ENCODE data around the gene TBC1D25.
A peak's percentile ranks its signal among the peaks of the same experiment; 100 is the strongest.

TBC1D25 gene

DNA sequence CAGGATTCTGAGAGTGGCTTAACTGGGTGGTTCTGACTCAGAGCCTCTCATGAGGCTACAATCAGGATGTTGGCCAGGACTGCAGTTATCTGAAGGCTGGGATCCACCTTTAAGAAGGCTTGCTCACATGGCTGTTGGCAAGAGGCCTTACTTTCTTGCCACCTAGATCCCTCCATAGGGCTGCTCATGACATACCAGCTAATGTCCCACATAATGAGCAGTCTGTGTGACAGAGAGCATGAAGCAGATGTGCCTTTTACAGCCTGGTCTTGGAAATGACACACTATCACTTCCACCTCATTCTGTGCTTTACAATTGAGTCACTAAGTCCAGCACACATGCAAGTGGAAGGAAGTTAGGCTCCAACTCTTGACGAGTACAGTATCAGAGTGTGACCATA lies 30.4 kb downstream of the TBC1D25 start:
- FAIRE-seq = no peak

DNA sequence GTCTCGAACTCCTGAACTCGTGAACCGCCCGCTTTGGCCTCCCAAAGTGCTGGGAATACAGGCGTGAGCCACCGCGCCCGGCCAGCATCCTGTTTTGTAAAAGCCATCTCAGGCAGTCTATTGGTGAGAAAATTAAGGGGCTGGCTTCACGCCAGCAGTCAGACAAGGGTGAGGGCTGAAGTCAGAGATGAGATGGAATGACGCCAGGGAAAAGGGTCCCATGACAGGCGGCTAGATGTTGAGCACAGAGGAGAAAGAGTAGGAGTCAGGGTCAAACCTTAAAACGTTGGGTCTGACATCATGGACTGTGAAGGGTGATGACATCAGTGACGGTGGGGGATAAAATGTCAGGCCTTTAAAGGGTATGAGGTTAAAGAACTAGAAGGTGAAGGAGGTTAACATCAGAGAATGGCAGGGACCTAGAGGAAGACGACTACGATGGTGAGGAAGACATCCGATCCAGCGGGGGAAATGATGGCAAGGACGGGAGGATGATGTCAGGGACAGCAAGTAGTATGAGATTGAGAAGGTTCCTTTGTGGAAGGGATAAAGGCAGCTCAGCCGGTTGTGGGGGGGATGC lies 34.3 kb downstream of the TBC1D25 start:
- FAIRE-seq = no peak

DNA sequence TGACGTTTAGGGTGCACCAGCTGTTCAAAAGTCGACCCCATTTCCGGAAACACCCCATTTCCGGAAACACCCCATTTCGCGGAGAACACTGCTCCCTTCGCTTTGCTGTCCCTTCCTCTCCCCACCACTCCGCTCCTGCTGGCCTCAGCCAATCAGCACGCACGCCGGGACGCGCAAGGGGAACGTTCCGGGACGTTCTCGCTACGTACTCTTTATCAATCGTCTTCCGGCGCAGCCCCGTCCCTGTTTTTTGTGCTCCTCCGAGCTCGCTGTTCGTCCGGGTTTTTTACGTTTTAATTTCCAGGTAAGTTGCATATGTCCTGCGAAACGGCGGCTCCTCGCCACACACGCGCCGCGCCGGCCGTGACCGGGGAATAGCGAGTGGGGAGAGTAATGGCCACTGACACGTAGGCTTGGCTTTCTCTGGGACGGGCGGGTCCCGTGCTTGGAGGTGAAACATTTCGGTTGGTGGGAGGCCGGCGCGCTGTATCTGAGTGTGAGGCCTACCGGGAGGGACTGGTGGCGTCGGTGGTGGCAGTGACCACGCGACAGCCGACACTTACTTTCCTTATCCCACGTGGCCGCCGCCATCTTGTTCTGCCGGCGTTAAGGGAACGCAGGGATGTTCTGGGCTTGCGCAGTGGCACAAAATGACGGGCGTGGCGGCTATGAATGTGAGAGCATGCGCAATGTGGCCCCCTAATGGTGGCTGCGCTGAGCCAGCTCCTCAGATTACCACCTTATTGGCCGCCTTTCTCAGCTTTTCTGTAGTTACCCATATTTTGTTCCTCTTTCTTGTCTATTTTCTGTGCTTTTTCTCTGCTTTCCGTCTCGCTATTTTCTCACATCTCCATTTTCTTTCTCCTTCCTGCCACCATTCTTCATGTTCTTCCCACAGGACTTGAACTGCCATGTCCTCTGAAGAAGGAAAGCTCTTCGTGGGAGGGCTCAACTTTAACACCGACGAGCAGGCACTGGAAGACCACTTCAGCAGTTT lies 35.1 kb downstream of the TBC1D25 start, which contains the start of gene RBM3:
Gene RBM3 (plus strand): TSS at position 215 of the 997 bp plus-strand sequence. CDS start 697 bp downstream, at position 912.
- peak; percentile 68 for FAIRE-seq

DNA sequence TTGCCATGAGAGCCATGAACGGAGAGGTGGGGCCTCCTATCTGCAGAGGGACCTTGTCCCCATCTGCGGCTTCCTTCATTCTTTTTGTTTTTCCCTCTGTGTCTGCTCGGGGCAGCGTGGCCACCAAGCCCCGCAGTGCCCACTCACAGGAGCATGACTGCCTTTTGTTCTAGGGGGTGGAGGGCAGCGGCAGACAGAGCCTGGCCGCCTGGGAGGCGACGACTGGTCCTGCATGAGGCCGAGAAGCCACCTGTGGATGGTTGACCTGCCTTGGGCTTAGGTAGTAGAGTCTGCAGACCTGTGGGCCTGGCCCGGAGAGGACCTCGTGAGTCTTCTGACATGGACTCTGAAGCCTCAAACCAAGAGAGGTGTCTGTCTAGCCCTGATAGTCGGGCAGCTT lies 36.1 kb downstream of the TBC1D25 start:
- FAIRE-seq = no peak

DNA sequence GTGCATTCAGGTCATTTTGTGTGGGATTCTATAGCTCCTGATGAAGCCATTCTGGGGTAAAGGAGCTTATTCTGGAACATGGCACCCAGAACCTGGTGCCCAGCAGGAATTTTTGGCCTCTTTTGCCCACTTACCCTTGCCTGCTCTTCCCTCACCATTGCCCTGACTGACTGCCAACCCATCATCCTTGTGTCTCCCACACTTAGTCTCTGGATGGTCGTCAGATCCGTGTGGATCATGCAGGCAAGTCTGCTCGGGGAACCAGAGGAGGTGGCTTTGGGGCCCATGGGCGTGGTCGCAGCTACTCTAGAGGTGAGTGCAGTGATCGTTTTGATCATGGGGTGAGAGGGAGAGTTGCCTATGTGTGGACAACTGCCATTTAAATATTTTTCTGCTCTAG lies 36.6 kb downstream of the TBC1D25 start:
- no peak for FAIRE-seq

DNA sequence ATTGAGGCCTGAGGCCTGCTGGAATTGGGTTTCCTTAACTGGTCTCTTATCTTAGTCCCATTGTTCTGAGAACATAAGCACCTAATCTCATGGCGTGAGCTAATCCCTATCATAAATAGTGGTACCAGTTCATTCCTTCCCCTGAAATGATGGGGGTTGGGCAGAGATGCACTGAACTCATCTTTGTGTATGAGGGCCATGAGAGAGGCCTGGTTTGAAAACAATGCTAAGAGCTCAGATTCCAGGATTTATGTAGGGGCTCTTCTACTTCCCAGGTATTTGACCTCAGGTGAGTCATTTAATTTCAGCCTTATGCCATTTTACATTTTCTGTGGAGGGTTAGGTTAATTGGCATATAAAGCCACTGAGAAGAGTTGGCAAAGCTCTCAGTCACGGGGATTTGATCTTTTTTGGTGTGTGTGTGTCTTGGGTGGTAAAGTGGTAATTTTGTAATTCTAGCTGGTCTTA lies 39.2 kb downstream of the TBC1D25 start:
- FAIRE-seq = no peak

DNA sequence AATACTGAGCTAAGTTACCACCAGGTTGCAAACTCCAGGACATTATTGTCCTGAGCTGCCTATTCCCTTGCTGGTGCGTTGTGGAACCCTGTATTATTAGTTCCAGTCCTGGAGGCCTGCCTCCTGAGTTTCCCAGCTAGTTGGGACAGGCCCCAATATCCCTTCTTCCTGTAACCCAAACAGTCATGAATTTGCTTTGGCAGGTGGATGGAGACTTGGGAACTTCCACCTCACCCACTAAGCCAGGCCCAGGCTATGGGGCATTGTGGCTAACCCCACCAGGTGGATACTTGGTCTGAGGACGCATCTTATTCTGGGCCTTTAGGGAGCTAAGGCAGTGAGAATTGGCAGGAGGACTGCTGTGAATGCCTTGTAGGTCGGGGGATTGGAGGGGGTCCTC lies 39.7 kb downstream of the TBC1D25 start:
- FAIRE-seq = no peak

DNA sequence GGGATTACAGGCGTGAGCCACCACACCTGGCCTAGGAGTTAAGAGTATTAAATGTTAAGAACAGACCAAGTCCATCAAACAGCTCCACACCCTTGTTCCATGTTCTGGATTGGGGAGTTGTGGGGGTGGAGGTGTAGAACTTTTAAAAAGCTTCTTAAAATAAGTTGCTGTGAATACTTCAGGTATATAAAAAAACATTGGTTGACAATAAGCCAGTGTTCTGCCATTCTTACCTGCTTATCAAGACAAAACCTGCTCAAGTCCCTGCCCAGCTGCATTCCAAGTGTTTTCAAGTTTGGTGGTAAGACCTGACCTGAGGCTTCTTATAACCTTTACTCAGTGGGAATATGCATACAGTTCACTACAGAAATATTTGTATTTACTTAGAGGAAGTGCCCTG lies 41.1 kb downstream of the TBC1D25 start:
- no peak for FAIRE-seq

DNA sequence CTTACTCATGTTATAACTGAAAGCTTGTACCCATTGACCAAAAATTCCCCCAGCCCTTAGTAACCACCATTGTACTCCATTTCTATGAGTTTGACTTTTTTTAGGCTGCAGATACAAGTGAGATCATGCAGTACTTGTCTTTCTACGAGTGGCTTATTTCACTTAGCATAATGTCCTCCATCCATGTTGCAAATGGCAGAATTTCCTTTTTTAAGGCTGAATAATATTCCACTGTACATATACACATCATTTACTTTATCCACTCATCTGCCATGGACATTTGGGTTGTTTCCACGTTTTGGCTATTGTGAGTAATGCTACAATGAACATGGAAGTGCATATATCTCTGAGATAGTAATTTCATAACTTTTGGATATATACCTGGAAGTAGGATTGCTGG lies 45.2 kb downstream of the TBC1D25 start:
- no peak for FAIRE-seq

DNA sequence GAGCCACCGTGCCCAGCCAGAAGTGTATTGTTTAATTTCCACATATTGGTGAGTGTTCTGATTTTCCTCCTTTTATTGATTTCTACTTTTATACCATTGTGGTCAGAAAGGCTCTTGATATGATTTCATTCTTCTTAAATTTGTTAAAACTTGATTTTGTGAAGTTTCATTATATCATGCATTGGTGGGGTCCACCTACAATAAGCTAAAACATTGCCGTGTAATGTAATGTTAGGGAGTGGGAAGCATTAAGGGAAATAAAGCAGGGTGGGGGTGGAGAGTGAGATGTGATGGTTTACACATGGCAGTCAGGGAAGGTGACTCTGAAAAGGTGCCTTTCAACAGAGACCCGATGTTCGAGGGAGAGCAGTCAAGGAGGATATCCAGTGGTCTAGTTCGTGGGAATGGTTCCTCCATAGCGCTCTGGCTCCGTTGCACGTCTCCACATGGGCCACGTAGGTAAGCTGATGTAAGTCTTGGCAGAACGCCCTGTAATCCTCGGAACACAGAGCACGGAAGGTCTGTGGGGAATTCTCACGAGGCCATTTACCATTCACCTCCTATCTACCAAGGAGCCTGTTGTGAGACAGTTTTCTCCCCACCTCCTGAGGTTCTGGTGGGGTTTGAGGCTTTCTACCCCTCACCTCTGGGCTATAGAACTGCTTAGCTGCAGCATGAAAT lies 50.1 kb downstream of the TBC1D25 start:
- no peak for FAIRE-seq

DNA sequence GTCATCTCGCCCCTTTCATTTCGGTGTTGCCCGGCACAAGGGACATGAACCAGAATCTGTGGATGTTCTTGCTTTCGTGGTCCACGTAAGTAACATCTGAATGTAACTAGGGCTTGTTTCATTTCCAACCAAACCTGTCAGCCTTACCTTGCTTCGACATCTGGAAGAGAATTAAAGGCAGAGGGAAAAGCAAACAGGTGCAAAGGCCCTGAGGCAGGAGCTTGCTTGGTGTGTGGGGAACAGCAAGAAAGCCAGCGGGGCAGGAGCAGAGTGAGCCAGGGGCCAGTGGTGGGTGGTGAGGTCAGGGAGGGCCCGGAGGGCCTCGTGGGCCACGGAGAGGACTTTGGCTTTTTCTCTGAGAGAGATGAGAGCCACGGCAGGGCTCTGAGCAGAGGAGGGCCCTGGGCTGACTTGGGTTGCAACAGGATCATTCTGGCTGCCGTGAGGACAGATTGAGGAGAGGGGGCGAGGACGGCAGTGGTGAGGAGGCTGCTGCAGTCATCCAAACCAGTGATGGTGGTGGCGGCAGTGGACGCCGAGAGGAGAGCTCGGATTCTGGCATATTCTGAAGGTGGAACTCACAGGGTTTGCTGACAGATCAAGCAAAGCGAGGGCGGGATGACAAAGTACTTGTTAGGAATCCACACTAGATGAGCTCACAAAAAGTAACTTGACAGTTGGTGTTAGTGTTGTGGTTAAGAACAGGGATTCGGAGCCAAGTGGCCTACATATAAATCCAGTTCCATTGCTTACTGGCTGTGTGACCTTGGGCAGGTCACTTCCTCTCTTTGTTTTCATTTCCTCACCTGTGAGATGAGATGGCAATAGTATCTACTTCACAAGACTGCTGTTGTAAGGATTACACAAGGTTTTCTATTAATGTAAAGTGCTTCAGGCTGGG lies 50.9 kb downstream of the TBC1D25 start:
- FAIRE-seq = no peak

DNA sequence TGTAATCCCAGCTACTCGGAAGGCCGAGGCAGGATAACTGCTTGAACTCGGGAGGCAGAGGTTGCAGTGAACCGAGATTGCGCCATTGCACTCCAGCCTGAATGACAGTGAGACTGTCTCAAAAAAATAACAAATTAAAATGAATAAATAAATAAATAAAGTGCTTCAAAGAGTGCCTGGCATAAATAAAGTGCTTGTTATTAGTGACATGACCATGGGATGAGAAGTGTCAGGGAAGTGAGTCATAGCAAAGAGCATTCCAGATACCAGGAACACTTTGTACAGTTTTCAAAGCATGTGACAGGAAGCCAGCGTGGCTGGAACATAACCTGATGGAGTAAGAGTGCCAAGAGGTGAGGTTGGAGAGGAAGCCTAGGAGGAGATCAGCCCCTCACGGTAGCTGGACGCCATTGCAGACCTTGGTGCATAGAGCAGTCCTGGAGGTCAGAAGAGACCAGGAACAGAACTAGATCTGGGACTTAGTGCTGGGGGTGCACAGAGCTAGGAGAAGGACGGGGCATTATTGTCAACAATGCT lies 51.8 kb downstream of the TBC1D25 start:
- no peak for FAIRE-seq

DNA sequence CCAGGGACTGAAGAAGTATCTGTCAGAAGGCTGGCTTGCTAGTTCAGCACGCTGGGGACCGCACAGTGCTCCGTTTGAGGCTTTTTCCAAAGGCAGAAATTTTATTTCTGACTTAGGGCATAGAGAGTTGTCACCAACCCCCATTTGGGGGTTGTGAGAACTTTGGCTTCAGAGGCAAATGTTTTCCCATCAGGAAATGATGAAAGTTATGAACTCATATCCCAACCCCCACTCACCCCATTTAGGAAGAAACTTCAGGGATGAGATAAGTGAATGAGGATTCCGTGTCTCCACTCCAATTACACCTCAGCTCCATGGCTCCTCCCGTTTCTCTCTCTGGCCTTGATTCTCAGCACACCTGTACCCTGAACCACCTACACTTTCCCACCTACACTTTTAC lies 53.5 kb downstream of the TBC1D25 start:
- no peak for FAIRE-seq

DNA sequence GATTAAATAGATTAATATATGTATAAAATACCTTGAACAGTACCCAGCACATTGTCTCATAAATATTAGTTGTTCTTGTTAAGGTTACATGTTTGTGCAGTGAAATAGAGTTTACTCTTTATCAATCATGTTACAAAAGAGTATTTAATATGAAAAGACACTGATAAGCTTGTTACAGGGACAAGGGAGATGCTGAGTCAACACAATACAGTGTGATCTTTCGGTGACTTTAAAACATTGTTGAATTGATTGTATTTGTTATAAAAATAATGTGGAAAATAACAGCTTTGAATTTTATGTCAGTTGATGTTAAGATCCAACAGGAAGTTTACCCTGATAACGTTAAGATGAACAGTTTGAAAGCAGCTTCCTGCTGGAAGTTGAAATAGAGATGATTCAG lies 56.4 kb downstream of the TBC1D25 start:
- no peak for FAIRE-seq

DNA sequence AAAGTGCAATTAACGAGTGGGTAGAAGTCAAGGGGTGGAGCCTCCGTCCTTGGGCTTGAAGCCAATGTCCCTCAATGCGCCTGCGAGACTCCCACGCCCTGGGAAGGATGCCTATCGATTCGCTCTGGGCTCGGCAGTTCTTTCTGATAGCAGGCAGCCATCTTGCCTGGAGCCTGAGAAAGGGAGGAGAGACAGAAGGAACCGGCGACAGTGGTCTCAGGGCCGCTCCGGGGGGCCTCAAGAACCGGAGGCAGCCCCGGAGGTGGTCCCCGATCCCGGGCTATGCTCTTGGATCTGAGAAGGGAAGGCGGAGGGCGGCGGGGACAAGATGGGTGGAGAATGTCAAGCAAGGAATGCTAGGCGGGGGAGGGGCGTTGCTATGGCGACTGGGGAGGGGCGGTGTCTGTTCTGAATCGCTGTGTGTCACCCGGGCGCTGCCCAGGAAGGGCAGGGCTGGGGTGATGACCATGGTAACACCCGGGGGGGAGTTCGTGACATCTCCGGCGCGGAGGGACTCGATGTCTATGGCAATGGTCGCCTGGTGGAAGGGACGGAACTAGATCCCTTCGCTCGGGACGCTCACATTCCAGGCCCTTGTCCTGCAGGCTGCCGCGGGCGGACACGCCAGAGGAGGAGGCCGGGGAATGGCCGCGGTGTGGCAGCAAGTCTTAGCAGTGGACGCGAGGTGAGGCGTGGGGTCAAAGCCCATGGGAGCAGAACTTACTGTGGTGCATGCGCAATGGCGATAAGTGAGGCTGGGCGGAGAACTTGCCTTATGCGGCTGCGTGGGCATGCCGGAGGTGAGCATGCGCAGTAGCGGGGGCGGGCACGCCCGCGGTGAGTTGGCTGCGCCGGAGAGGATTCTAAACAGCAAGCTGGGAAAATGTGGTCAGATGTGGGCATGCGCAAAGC lies 58.1 kb downstream of the TBC1D25 start, which contains the start of gene WDR13:
Gene WDR13 (plus strand): TSS at position 140 of the 912 bp plus-strand sequence. CDS start 505 bp downstream, at position 645.
- FAIRE-seq = peak; percentile 76

DNA sequence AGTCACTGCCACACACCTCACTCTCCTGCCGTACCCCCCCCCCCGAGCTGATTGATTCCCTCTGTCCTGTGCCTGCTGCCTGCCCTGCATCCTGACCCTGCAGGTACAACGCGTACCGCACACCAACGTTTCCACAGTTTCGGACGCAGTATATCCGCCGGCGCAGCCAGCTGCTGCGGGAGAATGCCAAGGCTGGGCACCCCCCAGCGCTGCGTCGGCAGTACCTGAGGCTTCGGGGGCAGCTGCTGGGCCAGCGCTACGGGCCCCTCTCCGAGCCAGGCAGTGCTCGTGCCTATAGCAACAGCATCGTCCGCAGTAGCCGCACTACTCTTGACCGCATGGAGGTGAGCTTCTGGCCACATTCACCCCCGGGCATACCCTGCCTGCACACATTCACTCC lies 59.1 kb downstream of the TBC1D25 start:
- FAIRE-seq = no peak

DNA sequence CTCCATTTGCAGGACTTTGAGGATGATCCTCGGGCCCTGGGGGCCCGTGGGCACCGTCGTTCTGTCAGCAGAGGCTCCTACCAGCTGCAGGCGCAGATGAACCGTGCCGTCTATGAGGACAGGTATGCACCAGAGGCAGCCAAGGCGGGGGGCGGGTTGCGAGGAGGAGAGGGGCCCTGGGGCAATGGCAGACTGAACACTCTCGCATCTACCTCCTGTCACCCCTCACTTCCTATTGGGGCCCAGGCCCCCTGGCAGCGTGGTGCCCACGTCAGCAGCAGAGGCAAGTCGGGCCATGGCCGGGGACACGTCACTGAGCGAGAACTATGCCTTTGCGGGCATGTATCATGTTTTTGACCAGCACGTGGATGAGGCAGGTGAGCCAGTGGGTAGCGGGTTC lies 59.8 kb downstream of the TBC1D25 start:
- no peak for FAIRE-seq

DNA sequence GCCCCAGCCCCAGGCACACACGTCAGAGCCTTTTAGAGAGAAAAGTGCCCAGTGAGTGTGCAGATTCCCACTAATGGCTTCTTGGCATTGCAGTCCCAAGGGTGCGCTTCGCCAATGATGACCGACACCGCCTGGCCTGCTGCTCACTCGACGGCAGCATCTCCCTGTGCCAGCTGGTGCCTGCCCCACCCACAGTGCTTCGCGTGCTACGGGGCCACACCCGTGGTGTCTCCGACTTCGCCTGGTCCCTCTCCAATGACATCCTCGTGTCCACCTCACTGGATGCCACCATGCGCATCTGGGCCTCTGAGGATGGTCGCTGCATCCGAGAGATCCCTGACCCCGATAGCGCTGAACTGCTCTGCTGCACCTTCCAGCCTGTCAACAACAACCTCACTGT lies 60.7 kb downstream of the TBC1D25 start:
- FAIRE-seq = no peak

DNA sequence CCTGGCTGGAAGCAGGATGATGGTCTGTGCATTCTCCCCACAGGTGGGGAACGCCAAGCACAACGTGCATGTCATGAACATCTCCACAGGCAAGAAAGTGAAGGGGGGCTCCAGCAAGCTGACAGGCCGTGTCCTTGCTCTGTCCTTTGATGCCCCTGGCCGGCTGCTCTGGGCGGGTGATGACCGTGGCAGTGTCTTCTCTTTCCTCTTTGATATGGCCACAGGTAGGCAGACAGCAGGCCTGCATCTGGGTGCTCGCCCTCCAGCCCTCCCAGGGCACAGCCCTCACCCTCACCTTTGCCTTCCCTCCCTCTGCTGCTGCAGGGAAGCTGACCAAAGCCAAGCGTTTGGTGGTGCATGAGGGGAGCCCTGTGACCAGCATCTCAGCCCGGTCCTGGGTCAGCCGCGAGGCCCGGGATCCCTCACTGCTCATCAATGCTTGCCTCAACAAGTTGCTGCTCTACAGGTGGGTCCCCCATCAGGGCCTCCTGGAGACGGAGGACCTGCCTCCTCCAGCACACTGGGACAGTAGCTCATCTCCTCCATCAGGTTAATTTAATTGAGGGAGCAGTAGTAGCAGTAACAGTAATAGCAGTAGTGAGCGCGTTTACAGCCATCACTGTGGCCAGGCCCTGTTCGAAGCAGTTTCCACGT lies 62.4 kb downstream of the TBC1D25 start:
- no peak for FAIRE-seq

DNA sequence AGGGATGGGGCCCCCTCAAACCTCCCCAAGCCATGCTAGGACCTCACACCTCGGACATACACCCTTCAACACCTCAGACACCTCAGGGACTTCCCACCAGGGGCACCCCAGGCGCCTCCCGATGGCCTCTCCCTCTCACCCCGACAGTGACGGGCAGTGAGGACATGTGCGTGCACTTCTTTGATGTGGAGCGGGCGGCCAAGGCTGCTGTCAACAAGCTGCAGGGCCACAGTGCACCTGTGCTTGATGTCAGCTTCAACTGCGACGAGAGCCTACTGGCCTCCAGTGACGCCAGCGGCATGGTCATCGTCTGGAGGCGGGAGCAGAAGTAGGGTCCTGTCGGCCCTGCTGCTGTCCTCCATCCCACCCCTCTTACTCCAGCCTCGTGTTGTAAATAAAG lies 65.2 kb downstream of the TBC1D25 start:
- no peak for FAIRE-seq

All from islet of Langerhans (tissue), 1 donor.